Prostate gland (tissue), 2 donors: Measurements from ENCODE around the gene GUSB. TPM values are rescaled to one million over a fixed set of nuclear protein-coding genes. Genes with fewer than 3 reads are reported as not detected.

Source experiments
- DNase-seq: peaks from one replicate; pipeline ENCODE4 v3.0.0-alpha.2; 2019; ENCODE audit warnings: low spot score
- H3K27ac ChIP-seq, 2 donors: fragments of 200-600 bp; sonication (generic); 2 replicates each; pipeline ENCODE4 v1.5.1; 2017 to 2019
- H3K27me3 ChIP-seq: fragments of 200-600 bp; sonication (generic); replicated peaks from 2 replicates; pipeline ENCODE4 v1.5.1; 2019; ENCODE audit not compliant: insufficient read depth
- H3K36me3 ChIP-seq, 2 donors: fragments of 200-600 bp; sonication (generic); 1 replicate in 1 of 2; 2 replicates in 1 of 2; pipeline versions ENCODE4 v1.5.1 to v1.8.1; 2017 to 2019
- H3K4me1 ChIP-seq: fragments of 200-600 bp; sonication (generic); replicated peaks from 2 replicates; pipeline ENCODE4 v1.5.1; 2019
- H3K4me3 ChIP-seq, 2 donors: fragments of 200-600 bp; sonication (generic); 2 replicates each; pipeline ENCODE4 v1.5.1; 2017 to 2019
- H3K9me3 ChIP-seq: fragments of 200-600 bp; sonication (generic); 2 replicates; pipeline ENCODE4 v1.5.1; 2017
- CTCF ChIP-seq, 4 experiments: fragments of 200-600 bp in 2 of 4; fragments of 450-650 bp in 2 of 4; sonication (generic) in 2 of 4; IDR thresholded peaks; 1 replicate in 3 of 4; 2 replicates in 1 of 4; pipeline ENCODE4 v1.5.1; 2016 to 2019; ENCODE audit warnings: antibody characterized with exemption in 4 of 4, mild to moderate bottlenecking in 2 of 4, moderate library complexity in 2 of 4
- POLR2A ChIP-seq: fragments of 450-650 bp; IDR thresholded peaks from one replicate; pipeline ENCODE4 v1.6.1; 2016; ENCODE audit warnings: antibody characterized with exemption, mild to moderate bottlenecking
- POLR2AphosphoS5 ChIP-seq: sonication (generic); formaldehyde crosslinking; IDR thresholded peaks from one replicate; pipeline ENCODE4 v1.6.1; 2017; ENCODE audit warnings: antibody characterized with exemption
- WGBS: methylation state at CpG from one replicate; pipeline ENCODE4 v1.1.5; 2018; 5-methylcytosine and 5-hydroxymethylcytosine counted together
- intact Hi-C: fragments of 100-400 bp; cut with DNase I; formaldehyde crosslinking; loops from one replicate; pipeline ENCODE4 v1.14.2; 2022
- total RNA-seq, 2 donors: library from RNA; depleted of rRNA; stranded (reverse); fragments of >200 nt; gene quantifications; one replicate each; pipeline ENCODE4 v1.1.0, GENCODE V29; 2016

Gene GUSB
- total RNA-seq, 2 donors from 2014 or later: 33.7 to 35.9 TPM

- Histone ChIP-seq H3K4me3 (no peak overlapping the region), H3K9me3 (no peaks in the 10 kb centered on the region), H3K27ac (no peak overlapping the region), H3K27me3 (no peaks in the 10 kb centered on the region), H3K4me1 (no peaks in the 10 kb centered on the region), H3K36me3 (no peaks in the 10 kb centered on the region)
- no peak for DNase-seq
- WGBS: 79% methylated on average over 3 of the region's 3 CpGs
- TF ChIP-seq CTCF (IDR thresholded peaks at IDR 0.05) (no peak), POLR2AphosphoS5 (no peak), POLR2A (no peak)
- intact Hi-C loops: no loop called here
Observed at GRCh38 chr7:65925040-65925439, 57.0 kb downstream of the GUSB start.

- TF ChIP-seq POLR2AphosphoS5 (no peak), POLR2A (no peak), CTCF (IDR thresholded peaks at IDR 0.05) (no peak)
- Histone ChIP-seq H3K36me3 (no peaks in the 10 kb centered on the region), H3K4me1 (no peaks in the 10 kb centered on the region), H3K9me3 (no peaks in the 10 kb centered on the region), H3K27me3 (no peaks in the 10 kb centered on the region), H3K27ac (no peak overlapping the region), H3K4me3 (no peak overlapping the region)
- DNase-seq: no peak
- intact Hi-C loops: no loop called here
- 68% methylated on average over 4 of the region's 4 CpGs for WGBS
Observed at GRCh38 chr7:65924193-65924592, 57.8 kb downstream of the GUSB start.

GRCh38 chr7:65923316-65923715 lies 58.7 kb downstream of the GUSB start:
- no peak for DNase-seq
- H3K27ac ChIP-seq: no peak overlapping the region
- intact Hi-C loops: no loop called here
- no peaks in the 10 kb centered on the region for H3K36me3 ChIP-seq
- TF ChIP-seq POLR2AphosphoS5 (no peak), CTCF (IDR thresholded peaks at IDR 0.05) (no peak), POLR2A (no peak)
- WGBS: 91% methylated on average over 4 of the region's 4 CpGs
- H3K4me3 ChIP-seq: no peak overlapping the region
- no peaks in the 10 kb centered on the region for H3K9me3 ChIP-seq
- no peaks in the 10 kb centered on the region for H3K4me1 ChIP-seq
- no peaks in the 10 kb centered on the region for H3K27me3 ChIP-seq

GRCh38 chr7:65915921-65916657 lies 65.9 kb downstream of the GUSB start:
- H3K27me3 ChIP-seq: no peaks in the 10 kb centered on the region
- H3K9me3 ChIP-seq: no peaks in the 10 kb centered on the region
- H3K4me1 ChIP-seq: no peaks in the 10 kb centered on the region
- WGBS: 91% methylated on average over 8 of the region's 8 CpGs
- no peaks in the 10 kb centered on the region for H3K36me3 ChIP-seq
- H3K27ac ChIP-seq: no peak overlapping the region
- no peak overlapping the region for H3K4me3 ChIP-seq
- intact Hi-C loops: no loop called here
- no peak for TF ChIP-seq POLR2A
- TF ChIP-seq CTCF (IDR thresholded peaks at IDR 0.05): no peak
- TF ChIP-seq POLR2AphosphoS5: no peak
- DNase-seq: no peak

- TF ChIP-seq CTCF (IDR thresholded peaks at IDR 0.05) (no peak), POLR2A (no peak), POLR2AphosphoS5 (no peak)
- Histone ChIP-seq H3K4me1 (no peaks in the 10 kb centered on the region), H3K27me3 (no peaks in the 10 kb centered on the region), H3K4me3 (no peak overlapping the region), H3K9me3 (no peaks in the 10 kb centered on the region), H3K27ac (no peak overlapping the region), H3K36me3 (no peaks in the 10 kb centered on the region)
- intact Hi-C loops: no loop called here
- 93% methylated on average over 7 of the region's 7 CpGs for WGBS
- no peak for DNase-seq
Observed at GRCh38 chr7:65912237-65912636, 69.8 kb downstream of the GUSB start.
